T-cell (primary cell): ENCODE results near the gene HOXD9. TPM values are rescaled to one million over a fixed set of nuclear protein-coding genes. Genes with fewer than 3 reads are reported as not detected.

ENCODE experiments used
- ATAC-seq, 4 experiments: fragments of 200-7000 bp in 3 of 4; fragments of 150-1000 bp in 1 of 4; cut with Tn5 transposase; replicated peaks in 1 of 4; 1 replicate in 3 of 4; 2 replicates in 1 of 4; pipeline ENCODE4 v1.10.0; 2021; ENCODE audit warnings: moderate library complexity in 3 of 4, mild to moderate bottlenecking in 2 of 4, moderate number of reproducible peaks in 1 of 4
- CTCF ChIA-PET, 2 donors: fragments of 300-600 bp; sonication (Branson Sonifier 250); formaldehyde crosslinking; loops; one replicate each; lab custom pipeline; 2022; ENCODE audit warnings: antibody characterized with exemption in 2 of 2; lab: Charles Lee
- POLR2A ChIA-PET, 2 donors: fragments of 300-600 bp; sonication (Branson Sonifier 250); formaldehyde crosslinking; loops; one replicate each; lab custom pipeline; 2022; ENCODE audit warnings: antibody characterized with exemption in 2 of 2; lab: Charles Lee
- DNase-seq, 35 experiments: peaks; one replicate each; pipeline versions ENCODE4 v3.0.0 to v3.0.0-alpha.2; 2013 to 2023
- H3K27ac ChIP-seq: one replicate; pipeline ENCODE4 v1.5.1; 2013; ENCODE audit warnings: low read length
- H3K27me3 ChIP-seq, 2 experiments: replicated peaks in 1 of 2; 1 replicate in 1 of 2; 2 replicates in 1 of 2; pipeline versions ENCODE4 v1.6.1 to v1.7.0; 2013; ENCODE audit warnings: low read length in 1 of 2, mixed read lengths in 1 of 2; ENCODE audit not compliant: control insufficient read depth in 2 of 2, insufficient read depth in 2 of 2; ENCODE audit errors: extremely low read depth in 1 of 2
- H3K36me3 ChIP-seq, 2 donors: 1 replicate in 1 of 2; 2 replicates in 1 of 2; pipeline versions ENCODE4 v1.6.1 to v1.7.0; 2013; ENCODE audit warnings: low read length in 1 of 2; ENCODE audit not compliant: control insufficient read depth in 2 of 2, insufficient read depth in 1 of 2; ENCODE audit errors: extremely low read depth in 1 of 2
- H3K4me1 ChIP-seq, 2 experiments: 1 replicate in 1 of 2; 2 replicates in 1 of 2; pipeline versions ENCODE4 v1.6.1 to v1.7.0; 2013; ENCODE audit warnings: low read length in 2 of 2, mixed read lengths in 1 of 2; ENCODE audit not compliant: insufficient read depth in 2 of 2, control insufficient read depth in 1 of 2; ENCODE audit errors: extremely low read depth in 1 of 2
- H3K4me3 ChIP-seq, 2 donors: 1 replicate in 1 of 2; 2 replicates in 1 of 2; pipeline versions ENCODE4 v1.5.1 to v1.7.0; 2013; ENCODE audit warnings: mild to moderate bottlenecking in 2 of 2, low read length in 1 of 2, moderate library complexity in 1 of 2; ENCODE audit not compliant: control insufficient read depth in 1 of 2; ENCODE audit errors: extremely low read depth in 1 of 2
- H3K9me3 ChIP-seq: 2 replicates; pipeline ENCODE4 v1.7.0; 2013
- H3K27ac Mint-ChIP-seq, 2 donors: one replicate each; pipeline ENCODE4 v1.8.0; 2020 to 2021; ENCODE audit warnings: mild to moderate bottlenecking in 2 of 2, mixed read lengths in 2 of 2
- H3K27me3 Mint-ChIP-seq, 2 donors: one replicate each; pipeline ENCODE4 v1.8.0; 2021 to 2022; ENCODE audit warnings: mixed read lengths in 2 of 2
- H3K36me3 Mint-ChIP-seq: one replicate; pipeline ENCODE4 v1.8.0; 2021; ENCODE audit warnings: mixed read lengths
- H3K4me1 Mint-ChIP-seq, 3 donors: one replicate each; pipeline ENCODE4 v1.8.0; 2020 to 2022; ENCODE audit warnings: mixed read lengths in 3 of 3, mild to moderate bottlenecking in 1 of 3
- H3K4me3 Mint-ChIP-seq, 3 donors: one replicate each; pipeline ENCODE4 v1.8.0; 2020 to 2022; ENCODE audit warnings: mild to moderate bottlenecking in 3 of 3, mixed read lengths in 3 of 3, moderate library complexity in 3 of 3
- H3K9me3 Mint-ChIP-seq, 3 donors: one replicate each; pipeline ENCODE4 v1.8.0; 2020 to 2022; ENCODE audit warnings: mixed read lengths in 3 of 3
- WGBS: methylation state at CpG from one replicate; pipeline ENCODE4 v1.1.5; 2013; ENCODE audit warnings: missing lambda C conversion rate; ENCODE audit not compliant: insufficient coverage; 5-methylcytosine and 5-hydroxymethylcytosine counted together
- total RNA-seq, 35 experiments: library from RNA in 6 of 35; stranded (reverse) in 6 of 35; fragments of 120-200 nt in 1 of 35; gene quantifications; one replicate each; pipeline versions ENCODE4 v1.2.1 to v1.2.4 and lab custom pipeline; 2013 to 2026

Gene HOXD9
- total RNA-seq, 5 donors from 2014 or later (not counting 1 experiment from before 2014, with no cell fraction given) = 0.13 to 0.15 TPM; not detected in 3

- Mint-ChIP-seq H3K27ac (peak overlapping the region in 1 of 2 donors; percentile 31), H3K27me3 (peaks cover 79 to 92% of the 10 kb centered on the region in 2 donors), H3K4me3 (peak overlapping the region in 2 of 3 donors; percentile 21 to 55), H3K9me3 (peaks cover 0 to 9% (median 4%) of the 10 kb centered on the region in 3 donors), H3K4me1 (peaks cover 29 to 42% (median 40%) of the 10 kb centered on the region in 3 donors), H3K36me3 (no peaks in the 10 kb centered on the region)
- ATAC-seq (no peak), DNase-seq (no peak)
- Histone ChIP-seq H3K9me3 (peaks cover 6% of the 10 kb centered on the region), H3K27me3 (peaks cover 47 to 81% of the 10 kb centered on the region in 2 experiments), H3K36me3 (no peaks in the 10 kb centered on the region), H3K4me3 (peak overlapping the region in 1 of 2 donors; percentile 30), H3K4me1 (peaks cover 5 to 38% of the 10 kb centered on the region in 2 experiments), H3K27ac (no peak overlapping the region)
- CTCF ChIA-PET = interaction anchor here (0.7 to 3.7 kb wide), 7 partner anchors 16 to 498 kb away, joined by 3 to 31 read pairs (median 4); no protein-coding TSS in a partner anchor
- POLR2A ChIA-PET = interaction anchor here in 1 of 2 donors (0.6 kb wide), 1 partner anchor 446 kb away, joined by 4 read pairs; no protein-coding TSS in a partner anchor
- WGBS = 15% methylated on average over 23 of the region's 28 CpGs
These were observed 16.6 kb downstream of the HOXD9 start for GRCh38 chr2:176138923-176139660.

- ATAC-seq (no peak), DNase-seq (no peak)
- H3K27ac ChIP-seq = no peak overlapping the region
- Mint-ChIP-seq H3K4me1 (peaks cover 29 to 42% (median 40%) of the 10 kb centered on the region in 3 donors), H3K27me3 (peaks cover 78 to 92% of the 10 kb centered on the region in 2 donors), H3K27ac (no peak overlapping the region), H3K36me3 (no peaks in the 10 kb centered on the region), H3K9me3 (peaks cover 0 to 9% (median 4%) of the 10 kb centered on the region in 3 donors), H3K4me3 (peak overlapping the region in 1 of 3 donors; percentile 55)
- peaks cover 5 to 38% of the 10 kb centered on the region in 2 experiments for H3K4me1 ChIP-seq
- peak overlapping the region in 1 of 2 donors; percentile 42 for H3K4me3 ChIP-seq
- H3K36me3 ChIP-seq = no peaks in the 10 kb centered on the region
- H3K9me3 ChIP-seq = peaks cover 6% of the 10 kb centered on the region
- CTCF ChIA-PET = interaction anchor here (0.6 to 3.7 kb wide), 40 partner anchors 7 to 1627 kb away, joined by 3 to 31 read pairs (median 5); partner anchors contain the start of gene LNPK (in 1 of the 2)
- 31% methylated on average over 9 of the region's 41 CpGs for WGBS
- H3K27me3 ChIP-seq = peaks cover 41 to 79% of the 10 kb centered on the region in 2 experiments
- POLR2A ChIA-PET = interaction anchor here in 1 of 2 donors (0.6 kb wide), 3 partner anchors 8 to 445 kb away, joined by 3 to 7 read pairs (median 4); no protein-coding TSS in a partner anchor
These were observed 17.4 kb downstream of the HOXD9 start for GRCh38 chr2:176139661-176140512.

GRCh38 chr2:176140513-176141317, 18.2 kb downstream of the HOXD9 start:
- Histone ChIP-seq H3K4me1 (peaks cover 5 to 36% of the 10 kb centered on the region in 2 experiments), H3K4me3 (peak overlapping the region; percentile 14 to 42), H3K27me3 (peaks cover 38 to 80% of the 10 kb centered on the region in 2 experiments), H3K36me3 (no peaks in the 10 kb centered on the region), H3K27ac (no peak overlapping the region), H3K9me3 (peaks cover 6% of the 10 kb centered on the region)
- H3K4me3 Mint-ChIP-seq = peak overlapping the region in 2 of 3 donors; percentile 29 to 60
- WGBS = 8% methylated on average over 47 of the region's 48 CpGs
- CTCF ChIA-PET = interaction anchor here (0.5 to 3.7 kb wide), 41 partner anchors 8 to 1626 kb away, joined by 3 to 31 read pairs (median 5); no protein-coding TSS in a partner anchor
- peaks cover 0 to 9% (median 4%) of the 10 kb centered on the region in 3 donors for H3K9me3 Mint-ChIP-seq
- ATAC-seq (peak; percentile 76 to 94 (median 79)), DNase-seq (peak; percentile 17 to 80 (median 57))
- H3K27me3 Mint-ChIP-seq = peaks cover 78 to 92% of the 10 kb centered on the region in 2 donors
- POLR2A ChIA-PET = interaction anchor here in 1 of 2 donors (0.6 kb wide), 1 partner anchor 314 kb away, joined by 7 read pairs; no protein-coding TSS in a partner anchor
- no peak overlapping the region for H3K27ac Mint-ChIP-seq
- no peaks in the 10 kb centered on the region for H3K36me3 Mint-ChIP-seq
- peaks cover 25 to 35% (median 33%) of the 10 kb centered on the region in 3 donors for H3K4me1 Mint-ChIP-seq

GRCh38 chr2:176142281-176142680, 19.8 kb downstream of the HOXD9 start:
- Mint-ChIP-seq H3K4me3 (no peak overlapping the region), H3K36me3 (no peaks in the 10 kb centered on the region), H3K9me3 (peaks cover 0 to 9% (median 4%) of the 10 kb centered on the region in 3 donors), H3K4me1 (peaks cover 20 to 27% (median 24%) of the 10 kb centered on the region in 3 donors), H3K27me3 (peaks cover 84 to 96% of the 10 kb centered on the region in 2 donors), H3K27ac (no peak overlapping the region)
- WGBS = no CpG with 5 or more reads among the region's 2 CpGs
- DNase-seq (no peak), ATAC-seq (no peak)
- Histone ChIP-seq H3K9me3 (peaks cover 6% of the 10 kb centered on the region), H3K27me3 (peaks cover 38 to 74% of the 10 kb centered on the region in 2 experiments), H3K4me3 (no peak overlapping the region), H3K4me1 (peaks cover 0 to 22% of the 10 kb centered on the region in 2 experiments), H3K36me3 (no peaks in the 10 kb centered on the region), H3K27ac (no peak overlapping the region)
- ChIA-PET POLR2A (no interaction called here), CTCF (no interaction called here)

- no peak overlapping the region for H3K27ac ChIP-seq
- peaks cover 0 to 11% of the 10 kb centered on the region in 2 experiments for H3K4me1 ChIP-seq
- Mint-ChIP-seq H3K4me3 (no peak overlapping the region), H3K4me1 (peaks cover 10 to 18% (median 11%) of the 10 kb centered on the region in 3 donors), H3K27ac (no peak overlapping the region), H3K9me3 (no peaks in the 10 kb centered on the region), H3K36me3 (no peaks in the 10 kb centered on the region), H3K27me3 (peaks cover 86 to 95% of the 10 kb centered on the region in 2 donors)
- H3K9me3 ChIP-seq = no peaks in the 10 kb centered on the region
- WGBS = 55% methylated on average over 1 of the region's 4 CpGs
- H3K4me3 ChIP-seq = no peak overlapping the region
- H3K36me3 ChIP-seq = no peaks in the 10 kb centered on the region
- DNase-seq = no peak
- no peak for ATAC-seq
- ChIA-PET POLR2A (no interaction called here), CTCF (interaction anchor here (0.6 to 2.1 kb wide), 3 partner anchors 14 to 506 kb away, joined by 4 to 6 read pairs (median 6); no protein-coding TSS in a partner anchor)
- peaks cover 23 to 78% of the 10 kb centered on the region in 2 experiments for H3K27me3 ChIP-seq
These were observed 22.8 kb downstream of the HOXD9 start for GRCh38 chr2:176145085-176145969.
